HG02798 (cell line): ENCODE data around the gene GPR39.

Source experiments
- ATAC-seq: cut with Tn5 transposase; IDR thresholded peaks from one replicate; pipeline ENCODE4 v1.9.1; 2021; ENCODE audit warnings: mild to moderate bottlenecking; ENCODE audit not compliant: unreplicated experiment, poor library complexity

GPR39 gene

GRCh38 chr2:132659331-132659730 lies 242.7 kb downstream of the GPR39 start:
- no peak for ATAC-seq

GRCh38 chr2:132662732-132663131 lies 246.1 kb downstream of the GPR39 start:
- no peak for ATAC-seq

- no peak for ATAC-seq
Observed at GRCh38 chr2:132664096-132664495, 247.5 kb downstream of the GPR39 start.

- ATAC-seq = no peak
Observed at GRCh38 chr2:132665401-132666140, 249.0 kb downstream of the GPR39 start.

GRCh38 chr2:132667706-132668105 lies 251.1 kb downstream of the GPR39 start:
- ATAC-seq = no peak

- ATAC-seq = no peak
Observed at GRCh38 chr2:132668189-132668823, 251.7 kb downstream of the GPR39 start.

GRCh38 chr2:132668987-132669907 lies 252.6 kb downstream of the GPR39 start:
- ATAC-seq = no peak

GRCh38 chr2:132669908-132670495 lies 253.4 kb downstream of the GPR39 start, which contains the start of gene LYPD1:
Gene LYPD1 (minus strand): TSS chr2:132670205. CDS start chr2:132669932, 273 bp downstream.
- no peak for ATAC-seq

- no peak for ATAC-seq
Observed at GRCh38 chr2:132670496-132671150, 254.0 kb downstream of the GPR39 start.

GRCh38 chr2:132671151-132671835 lies 254.7 kb downstream of the GPR39 start:
- ATAC-seq = no peak

- ATAC-seq = no peak
Observed at GRCh38 chr2:132676999-132677398, 260.4 kb downstream of the GPR39 start.

- ATAC-seq = no peak
Observed at GRCh38 chr2:132677661-132678060, 261.1 kb downstream of the GPR39 start.

GRCh38 chr2:132678483-132678882 lies 261.9 kb downstream of the GPR39 start:
- no peak for ATAC-seq

- no peak for ATAC-seq
Observed at GRCh38 chr2:132680544-132680943, 263.9 kb downstream of the GPR39 start.

GRCh38 chr2:132681766-132682165 lies 265.2 kb downstream of the GPR39 start:
- no peak for ATAC-seq

GRCh38 chr2:132690664-132691303 lies 274.2 kb downstream of the GPR39 start:
- ATAC-seq = no peak

GRCh38 chr2:132691556-132691955 lies 275.0 kb downstream of the GPR39 start:
- no peak for ATAC-seq

GRCh38 chr2:132692816-132693215 lies 276.2 kb downstream of the GPR39 start:
- no peak for ATAC-seq
